NCI-H526 treated with DMSO at 0.1 percent for 48 hours (cell line): ENCODE results near the gene PHF21A.

Source experiments
- DNase-seq: peaks from one replicate; lab custom pipeline; 2025; lab: John Stamatoyannopoulos, UW

Gene PHF21A

DNA sequence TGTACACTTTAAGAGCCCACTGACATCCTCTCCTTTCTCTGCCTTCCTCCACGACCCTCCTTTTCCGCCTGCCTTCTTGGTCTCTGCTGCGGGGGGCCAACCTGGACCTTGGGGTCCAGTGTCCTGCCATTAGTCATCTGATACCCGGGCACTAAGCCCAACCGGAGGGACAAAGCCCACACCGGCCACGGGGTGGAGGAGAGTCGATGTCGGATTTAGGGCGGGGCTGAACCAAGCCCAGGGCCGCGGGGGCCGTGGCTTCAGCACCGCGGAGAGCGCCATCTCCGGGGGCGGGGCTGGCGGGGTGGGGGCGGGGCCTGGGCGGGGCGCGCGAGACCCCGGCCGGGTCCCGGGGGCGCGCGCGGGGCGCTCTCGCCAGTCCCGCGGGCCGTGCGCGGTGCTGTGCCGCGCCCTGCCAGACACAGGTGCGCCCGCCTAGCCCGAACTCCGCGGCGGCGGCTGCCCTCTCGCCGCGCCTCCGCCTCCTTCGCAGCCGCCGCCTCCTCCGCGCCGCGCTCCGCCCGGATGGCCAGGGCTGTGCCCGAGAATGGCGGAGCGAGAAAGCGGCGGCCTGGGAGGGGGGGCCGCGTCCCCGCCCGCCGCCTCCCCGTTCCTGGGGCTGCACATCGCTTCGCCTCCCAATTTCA, 235.9 kb downstream of the PHF21A start, which contains the start of gene MAPK8IP1:
Gene MAPK8IP1 (plus strand): TSS at position 378 of the 647 bp plus-strand sequence. CDS start 170 bp downstream, at position 548.
- peak; percentile 76 for DNase-seq

- no peak for DNase-seq
Measured at GRCh38 chr11:45884596-45885185, 236.6 kb downstream of the PHF21A start.
